Stimulated activated CD8-positive, alpha-beta memory T cell treated with anti-CD3 and anti-CD28 coated beads, Interleukin-7, amount 100 ng/mL, for 4 hours (primary cell): Measurements from ENCODE around the gene RUNX2.
A peak's percentile ranks its signal among the peaks of the same experiment; 100 is the strongest.
"Not testable (repeated sequence)": the region's sequence is repeated elsewhere in the genome, so short reads cannot be mapped to it uniquely, and the experiment has no call there.

Experiments
- DNase-seq, 2 donors: peaks; one replicate each; pipeline ENCODE4 v3.0.0-alpha.2; 2020; ENCODE audit warnings: low read depth in 2 of 2

RUNX2 gene

DNA sequence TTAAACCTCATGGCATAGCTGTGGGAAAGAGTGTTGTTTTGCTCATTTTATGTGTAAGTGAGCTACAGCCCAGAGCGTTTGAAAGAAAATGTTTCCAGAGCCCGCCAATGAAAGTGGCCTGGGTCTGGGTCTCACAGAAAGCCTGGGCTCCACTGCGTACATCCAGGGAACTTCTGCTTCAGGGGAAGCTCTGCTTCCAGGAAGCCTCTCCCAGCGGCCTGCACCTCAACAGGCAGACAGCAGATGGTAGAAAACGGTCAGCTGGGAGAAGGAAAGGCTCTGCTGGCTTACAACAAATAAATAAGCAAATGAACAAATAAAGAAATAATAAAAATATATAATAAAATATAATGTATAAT is 320.1 kb downstream of the RUNX2 start:
- DNase-seq: no peak

DNA sequence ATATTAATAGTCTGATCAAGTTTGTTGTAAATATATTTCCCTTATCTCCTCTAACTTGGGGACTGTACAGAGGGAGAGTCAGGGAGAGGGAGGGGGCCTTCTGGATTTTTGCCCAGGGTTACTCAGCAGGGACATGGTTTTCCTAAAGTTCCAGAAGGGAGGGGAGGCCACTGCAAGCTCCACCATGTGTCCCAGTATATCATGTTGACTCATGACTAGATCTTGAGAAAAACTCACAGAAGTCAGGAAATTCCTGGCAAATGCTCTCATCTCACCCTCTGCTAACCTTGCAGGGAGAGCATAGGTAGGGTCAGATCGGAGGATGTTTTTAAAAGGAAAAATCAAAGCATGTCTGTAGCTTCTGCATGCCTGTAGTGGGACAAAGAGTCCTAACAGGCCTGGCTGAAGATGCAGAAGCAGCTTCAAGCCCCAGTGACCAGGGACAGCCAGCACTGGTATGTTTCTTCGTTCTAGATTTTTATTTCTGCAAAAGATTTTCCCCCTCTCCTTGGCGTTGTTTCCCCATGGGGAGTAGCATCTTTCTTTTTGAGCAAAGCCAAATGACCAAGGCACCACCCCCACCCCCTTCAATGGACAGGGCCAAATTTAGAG is 322.5 kb downstream of the RUNX2 start:
- no peak for DNase-seq

DNA sequence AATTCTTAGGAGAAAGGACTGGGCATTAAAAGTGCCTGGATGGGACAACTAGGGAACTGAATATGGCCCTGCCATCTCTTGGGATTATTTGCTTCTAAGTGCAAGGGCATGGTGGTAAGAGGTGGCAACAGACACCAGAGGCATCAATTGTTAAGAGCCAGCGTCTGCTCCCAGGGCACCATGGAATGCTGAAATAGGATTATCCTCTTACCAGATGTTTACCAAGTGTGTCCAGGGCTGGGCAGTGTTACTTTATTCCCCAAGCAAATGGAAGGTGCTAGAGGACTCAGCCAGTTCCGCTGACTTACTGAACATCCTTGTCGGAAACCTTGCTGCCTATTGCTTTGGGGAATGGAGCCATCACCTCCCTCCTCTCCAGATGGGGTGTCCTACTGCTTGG is 323.2 kb downstream of the RUNX2 start:
- no peak for DNase-seq

DNA sequence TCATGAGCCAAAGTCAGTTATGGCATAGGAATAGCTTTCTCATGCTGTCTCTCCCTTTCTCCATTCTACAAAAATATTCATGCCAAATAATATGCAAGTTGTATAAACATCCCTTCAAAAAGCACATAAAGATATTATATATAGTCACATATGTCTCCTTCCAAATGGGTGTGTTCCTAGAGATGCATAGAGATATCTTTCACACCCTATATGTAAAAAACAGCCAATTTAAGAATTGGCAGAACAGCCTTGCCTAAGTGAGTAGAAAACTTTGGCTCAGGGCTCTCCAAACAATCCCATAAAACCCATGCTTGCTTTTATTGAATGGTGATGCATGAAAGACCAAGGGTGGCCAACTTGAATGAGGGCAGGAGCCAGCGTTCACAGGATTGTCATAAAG is 324.3 kb downstream of the RUNX2 start:
- no peak for DNase-seq

DNA sequence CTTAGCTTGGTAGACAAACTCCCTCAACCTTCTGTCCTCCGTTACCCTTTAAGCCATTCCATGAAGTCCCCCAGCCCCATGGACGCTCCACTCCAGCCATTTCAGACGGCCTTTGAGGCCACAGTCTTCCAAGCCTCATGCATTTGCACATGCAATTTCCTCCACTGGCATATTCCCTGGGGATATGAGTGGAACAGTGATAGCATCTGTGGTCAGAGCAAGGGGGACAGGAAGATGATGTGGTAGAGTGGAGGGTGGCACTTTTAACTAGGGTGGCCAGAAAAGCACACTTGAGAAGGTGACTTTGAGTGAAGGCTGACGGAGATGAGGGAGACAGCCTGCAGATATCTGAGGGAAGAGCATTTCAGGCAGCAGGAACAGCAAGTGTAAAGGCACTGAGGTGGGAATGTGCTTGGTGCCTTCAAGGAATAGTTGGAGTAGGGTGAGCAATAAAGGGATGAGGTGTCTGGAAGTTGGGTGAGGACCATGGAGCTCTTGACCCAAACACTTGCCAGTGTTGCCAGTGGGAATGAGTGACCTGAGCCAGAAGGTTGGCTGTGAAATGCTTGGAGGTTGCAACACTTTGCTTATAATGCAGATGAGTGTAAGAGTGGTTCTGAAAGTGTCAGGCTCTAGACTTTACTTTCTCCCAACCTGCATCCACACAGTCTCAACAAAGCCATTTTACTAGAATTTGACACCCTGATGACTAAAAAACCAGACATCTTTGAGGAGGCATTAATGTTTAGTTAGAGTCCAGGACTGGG is 325.2 kb downstream of the RUNX2 start:
- no peak for DNase-seq

DNA sequence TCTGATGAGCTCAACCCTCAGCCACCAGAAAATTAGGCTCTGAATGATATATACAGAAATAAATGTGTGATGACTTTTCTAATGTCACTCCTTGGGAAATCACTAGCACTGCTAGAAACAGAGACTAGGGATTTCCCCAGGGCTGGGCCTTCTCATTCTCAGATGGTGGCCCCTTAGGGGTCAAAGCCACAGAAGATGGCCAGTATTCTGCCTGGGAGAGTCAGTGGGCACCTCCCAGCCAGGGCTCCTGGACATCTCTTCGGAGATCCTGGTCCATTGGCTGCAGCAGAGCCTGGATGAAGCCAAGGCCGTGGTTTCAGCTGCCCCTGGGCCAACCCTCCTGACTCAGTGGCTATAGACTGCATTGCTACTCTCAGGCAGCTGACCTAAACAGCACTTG is 326.5 kb downstream of the RUNX2 start:
- no peak for DNase-seq

DNA sequence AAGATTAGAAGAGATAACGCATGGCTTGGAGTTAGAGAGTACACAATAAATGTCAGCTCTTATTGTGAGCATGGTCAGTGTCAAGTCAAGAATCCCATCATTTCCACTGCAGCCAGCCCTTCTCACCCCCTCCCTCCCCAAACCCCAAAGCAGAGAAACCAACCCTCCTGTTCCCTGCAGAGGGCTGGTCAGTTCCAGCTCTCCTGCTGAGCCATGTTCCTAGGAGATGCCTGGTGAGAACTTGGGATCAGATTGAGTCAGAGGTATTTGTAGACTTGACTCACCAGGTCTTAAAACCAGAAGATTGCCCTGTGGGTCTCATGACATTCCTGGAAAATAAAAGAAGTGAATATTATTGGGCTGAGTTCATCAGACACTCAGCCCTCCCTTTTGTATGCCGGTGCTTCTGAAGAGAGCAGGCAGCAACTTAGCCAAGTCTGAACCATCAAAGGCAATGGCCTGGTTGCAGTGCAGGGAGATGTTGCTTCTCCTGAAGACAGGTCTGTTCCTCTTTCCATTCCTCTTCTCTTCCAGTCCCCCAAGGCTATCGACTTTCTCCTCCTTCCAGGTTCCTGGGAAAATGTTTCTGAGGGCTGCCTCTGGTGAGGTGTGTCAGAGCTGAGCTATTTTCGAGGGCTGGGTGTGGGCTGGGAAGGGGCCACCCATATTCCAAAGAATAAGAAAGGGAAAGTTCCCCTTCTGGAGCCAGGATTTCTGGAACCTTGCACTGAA is 327.8 kb downstream of the RUNX2 start:
- no peak for DNase-seq

DNA sequence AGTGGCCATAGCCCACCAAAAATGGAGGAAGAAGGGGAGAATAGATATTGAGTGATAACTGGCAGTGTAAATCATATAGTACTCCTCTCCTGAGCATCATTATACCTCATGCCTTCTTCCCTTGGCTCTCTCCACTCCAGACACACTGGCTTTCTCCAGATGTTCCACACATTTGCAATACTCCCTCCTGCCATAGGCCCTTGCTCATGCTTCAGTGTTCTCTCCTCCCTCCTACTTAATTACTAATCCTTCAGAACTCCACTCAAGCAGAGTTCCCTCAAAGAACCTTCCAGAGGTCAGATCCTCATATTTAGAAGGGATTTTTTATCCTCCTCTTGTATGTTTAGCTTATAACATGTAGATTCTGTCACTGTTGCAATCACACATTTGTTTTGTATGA is 329.1 kb downstream of the RUNX2 start:
- no peak for DNase-seq

DNA sequence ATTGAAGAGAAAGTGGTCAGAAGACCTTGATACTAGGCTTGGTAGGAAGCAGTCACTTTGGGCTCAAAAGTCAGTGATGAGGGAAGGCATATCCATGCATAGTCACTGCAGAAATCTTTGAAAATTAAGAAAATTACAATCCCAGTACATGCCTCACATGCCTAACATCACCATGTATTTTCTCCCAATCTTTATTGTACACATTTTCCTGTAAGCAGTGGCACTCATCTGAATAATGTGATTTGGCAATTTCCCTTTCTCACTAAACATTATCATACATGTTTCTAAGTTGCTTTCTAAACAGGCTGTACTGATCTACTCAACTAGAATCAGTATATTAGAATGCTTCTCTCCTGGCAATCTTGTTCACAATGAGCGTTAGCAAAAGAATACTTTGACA is 330.3 kb downstream of the RUNX2 start:
- no peak for DNase-seq

DNA sequence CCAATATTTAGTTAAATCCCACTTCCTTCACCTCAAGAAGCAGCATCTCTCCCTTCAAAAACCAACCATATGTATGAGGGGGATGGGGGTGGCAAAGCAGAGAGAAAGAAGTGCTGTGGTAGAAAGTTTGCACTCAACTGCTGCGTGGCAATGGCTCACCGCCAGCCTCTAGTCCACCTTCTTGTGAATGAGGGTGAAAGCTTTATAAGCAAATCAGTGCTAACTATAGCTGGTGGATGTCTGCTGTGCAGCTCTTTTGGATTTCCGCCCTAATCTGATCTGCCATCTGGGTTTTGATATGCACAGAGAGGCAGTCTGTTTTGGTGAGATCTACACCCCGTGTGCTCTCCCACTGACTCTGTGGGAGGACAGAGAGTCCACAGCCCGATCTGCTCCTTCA is 330.8 kb downstream of the RUNX2 start:
- DNase-seq: no peak

DNA sequence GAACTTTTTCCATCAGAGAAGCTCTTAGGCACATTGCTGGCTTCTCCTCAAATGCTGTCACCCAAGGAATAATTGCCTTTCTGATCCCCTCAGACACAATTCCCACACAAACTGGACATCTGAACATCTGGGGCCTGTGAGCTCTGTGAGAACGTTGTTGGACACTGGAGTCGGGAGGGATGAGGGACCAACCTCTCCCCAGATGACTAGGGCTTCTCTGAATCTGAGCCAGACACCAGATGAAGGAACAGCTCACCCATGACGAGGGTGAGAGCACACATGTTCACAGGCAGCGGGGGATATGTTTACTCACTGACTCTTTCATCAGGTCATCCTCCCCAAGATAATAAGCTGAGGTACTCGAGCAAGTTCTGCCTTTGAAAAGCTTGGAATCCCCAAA is 333.5 kb downstream of the RUNX2 start:
- no peak for DNase-seq

DNA sequence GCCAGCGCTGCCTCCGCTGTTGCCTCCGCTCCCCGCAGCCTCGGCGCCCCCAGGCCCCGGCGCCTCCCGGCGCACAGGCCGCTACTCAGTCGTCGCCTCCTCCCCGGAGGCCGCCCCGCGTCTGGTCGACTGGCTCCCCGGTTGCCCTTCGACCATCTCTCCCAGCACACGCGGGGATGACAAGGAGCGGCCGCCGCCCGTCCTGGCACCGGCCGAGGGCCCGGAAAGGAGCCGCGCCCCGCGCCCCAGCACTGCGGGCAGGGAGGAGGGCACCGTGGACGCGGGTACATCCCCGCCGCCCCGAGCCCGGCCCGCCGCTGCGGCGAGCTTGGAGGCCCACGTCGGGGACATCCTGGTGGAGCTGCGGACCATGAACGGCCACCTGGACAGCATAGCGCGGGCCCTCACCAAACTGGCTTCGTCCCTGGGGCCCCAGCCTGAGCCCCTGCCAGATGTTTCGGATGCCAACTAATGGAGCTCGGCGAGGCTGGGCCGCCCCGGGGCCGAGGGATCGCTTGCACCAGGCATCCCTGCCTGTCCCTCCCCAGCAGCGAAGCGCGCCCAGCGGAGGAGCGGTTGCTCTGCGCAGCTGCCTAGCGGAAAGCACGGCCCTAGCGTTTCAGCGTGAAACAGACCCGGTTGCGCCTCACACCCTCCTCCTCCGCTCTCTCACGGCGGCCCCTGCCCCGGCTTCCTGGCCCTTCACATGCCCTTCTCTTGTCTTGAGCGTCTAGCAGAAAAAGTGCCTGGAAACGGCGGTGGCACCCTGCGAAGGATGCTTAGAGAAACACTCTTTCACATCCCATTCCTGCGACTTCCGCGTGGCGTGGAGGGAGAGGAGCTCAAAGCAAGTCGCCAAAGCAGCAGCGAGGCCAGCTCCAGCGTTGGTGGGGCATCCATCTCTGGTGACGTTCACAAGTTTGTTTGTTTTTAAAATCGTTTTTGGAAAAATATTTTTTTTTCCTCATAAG is 335.4 kb downstream of the RUNX2 start:
- peak in 1 of 2 donors; percentile 21 for DNase-seq

DNA sequence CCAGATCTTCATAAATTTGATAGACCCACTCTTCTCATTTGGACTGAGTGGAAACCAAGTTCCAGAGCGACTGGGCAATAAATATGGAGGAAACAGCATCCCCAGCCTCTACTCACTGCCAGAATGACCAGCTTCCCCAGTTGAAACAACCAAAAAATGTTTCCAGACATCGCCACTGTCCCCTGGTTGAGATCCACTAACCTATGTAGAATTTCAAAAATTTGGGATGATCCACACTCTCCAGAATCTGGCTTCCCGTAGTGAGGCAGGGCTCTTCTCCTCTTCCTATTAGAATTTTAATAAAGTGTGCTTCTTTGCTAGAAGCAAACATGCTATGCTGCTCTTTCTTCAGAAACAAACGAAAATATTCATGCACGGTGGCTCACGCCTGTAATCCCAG is 336.6 kb downstream of the RUNX2 start:
- no peak for DNase-seq

DNA sequence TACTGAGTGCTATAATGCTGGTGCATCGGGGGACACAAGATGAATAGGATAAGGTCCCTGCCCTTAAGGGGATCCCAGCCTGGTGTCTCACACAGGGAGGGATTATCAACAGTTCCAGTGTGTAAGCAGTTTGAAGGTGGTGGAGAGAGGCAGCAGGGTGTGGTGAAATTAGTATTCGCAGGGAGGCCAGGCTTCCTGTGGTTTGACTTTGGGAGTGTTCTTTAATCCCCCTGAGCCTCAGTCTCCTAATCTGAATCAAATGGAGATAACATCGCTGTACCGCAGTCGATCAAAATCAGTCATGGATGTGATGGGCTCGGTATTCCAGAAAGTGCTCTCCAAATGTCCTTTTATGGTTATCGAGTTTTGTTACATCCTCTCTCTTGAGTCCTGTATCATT is 337.7 kb downstream of the RUNX2 start:
- DNase-seq: no peak

DNA sequence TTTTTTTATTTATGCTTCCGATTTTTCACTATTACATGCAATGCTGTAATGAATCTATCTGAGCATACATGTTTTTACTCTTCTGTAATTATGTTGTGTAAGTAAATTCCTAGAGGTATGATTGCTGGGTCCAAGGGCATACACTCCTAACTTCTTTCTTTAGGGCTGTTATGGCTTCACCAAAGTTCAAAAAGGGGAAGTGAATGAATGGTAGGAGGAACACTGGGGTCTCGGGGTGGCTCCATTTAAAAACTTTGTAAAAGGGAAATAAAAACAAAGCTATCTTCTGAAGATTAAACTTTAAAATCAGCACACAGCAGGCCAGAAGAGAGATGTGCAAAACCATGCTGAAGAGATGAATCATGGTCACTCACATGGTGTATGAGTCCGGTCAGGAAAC is 338.7 kb downstream of the RUNX2 start:
- DNase-seq: no peak

DNA sequence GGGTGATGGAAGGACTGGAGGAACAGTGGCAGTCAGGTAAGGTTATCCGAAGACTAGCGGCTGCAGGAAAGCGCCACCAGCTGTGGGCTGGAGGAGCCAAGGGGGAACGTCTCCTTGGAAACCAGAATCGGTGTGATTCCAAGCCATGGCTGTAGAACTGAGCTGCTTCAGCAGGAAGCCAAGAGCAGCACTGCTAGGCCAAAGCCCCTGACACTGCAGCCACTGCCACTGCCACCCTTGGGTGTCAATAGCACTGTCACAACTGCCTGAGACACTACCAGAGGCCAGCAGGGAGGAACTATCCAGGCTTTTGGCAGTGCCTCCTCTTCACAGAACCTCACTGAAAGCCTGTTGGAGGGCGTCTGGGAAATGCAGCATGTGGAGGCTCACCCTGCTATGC is 339.2 kb downstream of the RUNX2 start:
- no peak for DNase-seq

DNA sequence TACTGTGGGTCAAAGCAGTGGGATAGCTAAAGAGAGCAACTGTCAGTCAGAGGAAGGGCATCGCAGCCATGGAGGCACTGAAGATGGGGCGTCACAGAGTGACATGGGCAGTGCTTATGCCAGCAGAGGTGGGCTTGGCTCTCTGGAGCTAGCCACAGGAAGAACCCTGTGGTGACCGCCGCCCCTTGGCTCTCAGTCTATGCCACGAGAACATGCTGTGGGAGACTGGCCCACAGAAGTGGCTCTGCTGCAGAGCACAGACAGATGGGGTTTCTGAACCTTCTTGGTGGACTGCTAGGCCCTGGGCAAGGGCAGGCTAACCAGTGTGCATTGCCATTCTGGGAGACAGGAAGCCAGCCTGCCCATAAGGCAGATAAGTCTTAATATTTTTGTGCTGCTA is 339.6 kb downstream of the RUNX2 start:
- no peak for DNase-seq

DNA sequence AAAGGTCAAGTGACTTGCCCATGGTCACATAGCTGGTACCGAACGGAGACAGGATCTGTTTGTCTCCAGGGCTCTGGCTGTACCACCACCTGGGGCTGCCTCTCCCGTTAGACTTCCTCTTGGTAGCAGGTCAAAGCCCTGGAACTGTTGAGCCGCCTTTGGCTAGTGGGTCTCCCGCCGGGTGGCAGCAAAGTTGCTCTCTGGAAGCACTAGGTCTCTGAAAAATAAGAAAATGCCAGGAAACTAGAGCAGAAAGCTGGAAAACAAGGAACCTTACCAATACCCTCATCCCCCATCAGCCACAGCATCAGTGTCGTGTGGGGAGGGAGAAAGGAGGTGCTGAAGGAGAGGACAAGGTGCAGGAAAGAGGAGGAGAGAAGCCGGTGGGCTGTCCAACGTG is 340.6 kb downstream of the RUNX2 start:
- DNase-seq: no peak

DNA sequence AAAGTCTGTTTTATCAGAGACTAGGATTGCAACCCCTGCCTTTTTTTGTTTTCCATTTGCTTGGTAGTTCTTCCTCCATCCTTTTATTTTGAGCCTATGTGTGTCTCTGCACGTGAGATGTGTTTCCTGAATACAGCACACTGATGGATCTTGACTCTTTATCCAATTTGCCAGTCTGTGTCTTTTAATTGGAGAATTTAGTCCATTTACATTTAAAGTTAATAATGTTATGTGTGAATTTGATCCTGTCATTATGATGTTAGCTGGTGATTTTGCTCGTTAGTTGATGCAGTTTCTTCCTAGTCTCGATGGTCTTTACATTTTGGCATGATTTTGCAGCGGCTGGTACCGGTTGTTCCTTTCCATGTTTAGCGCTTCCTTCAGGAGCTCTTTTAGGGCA is 345.0 kb downstream of the RUNX2 start:
- not testable (repeated sequence) for DNase-seq

DNA sequence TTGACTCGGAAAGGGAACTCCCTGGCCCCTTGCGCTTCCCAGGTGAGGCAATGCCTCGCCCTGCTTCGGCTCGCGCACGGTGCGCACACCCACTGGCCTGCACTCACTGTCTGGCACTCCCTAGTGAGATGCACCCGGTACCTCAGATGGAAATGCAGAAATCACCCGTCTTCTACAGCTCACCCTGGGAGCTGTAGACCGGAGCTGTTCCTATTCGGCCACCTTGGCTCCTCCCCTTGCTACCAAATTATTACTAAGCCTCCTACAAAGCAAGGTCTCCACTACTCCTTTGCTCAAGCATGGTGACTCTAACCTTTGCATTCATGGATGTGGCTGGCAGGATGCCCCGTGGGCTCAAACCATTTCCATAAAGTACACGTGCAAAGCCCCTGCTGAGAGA is 347.0 kb downstream of the RUNX2 start:
- DNase-seq: not testable (repeated sequence)

DNA sequence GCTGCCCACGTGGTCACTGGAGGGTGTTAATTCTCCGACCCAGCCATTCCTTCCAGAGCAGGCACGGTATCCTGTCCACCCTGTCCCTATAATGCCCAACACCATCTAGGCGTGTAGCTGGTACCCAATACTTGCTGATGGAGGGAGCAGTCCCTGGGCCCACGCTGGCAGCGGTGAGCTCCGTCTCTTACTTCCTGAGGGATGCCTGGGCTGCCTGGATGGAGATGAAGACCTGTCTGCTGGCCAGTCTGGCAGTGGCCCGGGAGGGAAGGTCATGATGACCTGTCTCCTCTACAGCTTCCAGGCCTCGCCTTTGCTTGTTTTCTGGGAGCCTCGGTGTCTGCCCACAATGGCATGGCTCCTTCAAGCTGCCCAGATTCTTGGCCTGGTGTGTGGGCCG is 347.5 kb downstream of the RUNX2 start:
- no peak for DNase-seq

DNA sequence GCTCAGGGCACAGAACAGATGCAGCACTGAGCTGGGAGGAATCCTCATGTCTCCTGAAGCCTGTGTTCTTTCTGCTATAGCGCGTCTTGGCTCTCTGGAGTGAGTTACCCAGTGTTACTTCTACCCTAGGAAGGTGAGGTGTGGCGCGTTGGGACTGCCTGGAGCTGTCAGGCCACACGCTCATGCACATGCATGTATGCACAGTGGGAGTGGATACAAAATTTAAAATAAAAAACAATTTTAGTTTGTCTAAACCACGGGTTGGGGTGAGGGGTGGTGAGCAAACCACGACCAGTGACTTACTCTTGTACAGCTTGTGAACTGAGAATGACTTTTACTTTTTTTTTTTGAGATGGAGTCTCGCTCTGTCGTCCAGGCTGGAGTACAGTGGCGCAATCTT is 348.2 kb downstream of the RUNX2 start:
- DNase-seq: no peak
